ENCODE data around the gene NKTR.

- TF ChIP-seq SMC3 (conservative IDR thresholded peaks at IDR 0.05; ENCODE audit: poor library complexity): no peak
- no peak for TF ChIP-seq CTCF (IDR thresholded peaks at IDR 0.05; ENCODE audit: poor library complexity, severe bottlenecking)
- TF ChIP-seq MXI1 (conservative IDR thresholded peaks at IDR 0.05; ENCODE audit: poor library complexity, severe bottlenecking): no peak
- no peak for TF ChIP-seq TAF1 (IDR thresholded peaks at IDR 0.05; ENCODE audit: low read depth)
Measured at GRCh38 chr3:42685891-42686820, 85.7 kb downstream of the NKTR start.

All from neural cell (in vitro differentiated cells).